ENCODE results near the gene LBP. TPM values are rescaled to one million over a fixed set of nuclear protein-coding genes. Genes with fewer than 3 reads are reported as not detected.
"Not testable (repeated sequence)": the region's sequence is repeated elsewhere in the genome, so short reads cannot be mapped to it uniquely, and the experiment has no call there.

LBP gene
- 3.9 TPM for total RNA-seq (ENCODE audit: insufficient read depth, low replicate concordance)

GRCh38 chr20:38346247-38346651 lies at the start of gene LBP:
Gene LBP, plus strand, starts transcription at chr20:38346482. Its CDS starts 35 bp downstream, at chr20:38346517.
- DNase-seq (ENCODE audit: low spot score) = no peak

GRCh38 chr20:38297916-38298674 lies 48.2 kb upstream of the LBP start:
- DNase-seq (ENCODE audit: low spot score) = no peak

- DNase-seq (ENCODE audit: low spot score) = peak; percentile 85
Observed at GRCh38 chr20:38298768-38299288, 47.5 kb upstream of the LBP start.

- DNase-seq (ENCODE audit: low spot score) = peak; percentile 30
Observed at GRCh38 chr20:38299963-38300362, 46.3 kb upstream of the LBP start.

- no peak for DNase-seq (ENCODE audit: low spot score)
Observed at GRCh38 chr20:38300438-38300837, 45.8 kb upstream of the LBP start.

- no peak for DNase-seq (ENCODE audit: low spot score)
Observed at GRCh38 chr20:38301309-38301708, 45.0 kb upstream of the LBP start.

- no peak for DNase-seq (ENCODE audit: low spot score)
Observed at GRCh38 chr20:38302786-38303185, 43.5 kb upstream of the LBP start.

- DNase-seq (ENCODE audit: low spot score) = no peak
Observed at GRCh38 chr20:38303908-38304379, 42.3 kb upstream of the LBP start, which contains the start of gene BPI. Gene BPI, plus strand, starts transcription at chr20:38304156. Its CDS starts 68 bp downstream, at chr20:38304224.

- DNase-seq (ENCODE audit: low spot score) = no peak
Observed at GRCh38 chr20:38304845-38305447, 41.3 kb upstream of the LBP start.

GRCh38 chr20:38305541-38305940 lies 40.7 kb upstream of the LBP start:
- DNase-seq (ENCODE audit: low spot score) = no peak

GRCh38 chr20:38306379-38306778 lies 39.9 kb upstream of the LBP start:
- DNase-seq (ENCODE audit: low spot score) = no peak

- DNase-seq (ENCODE audit: low spot score) = no peak
Observed at GRCh38 chr20:38307371-38308046, 38.8 kb upstream of the LBP start.

GRCh38 chr20:38308047-38308438 lies 38.2 kb upstream of the LBP start:
- no peak for DNase-seq (ENCODE audit: low spot score)

- no peak for DNase-seq (ENCODE audit: low spot score)
Observed at GRCh38 chr20:38308447-38308846, 37.8 kb upstream of the LBP start.

- DNase-seq (ENCODE audit: low spot score) = no peak
Observed at GRCh38 chr20:38311091-38311490, 35.2 kb upstream of the LBP start.

GRCh38 chr20:38311491-38311890 lies 34.8 kb upstream of the LBP start:
- no peak for DNase-seq (ENCODE audit: low spot score)

GRCh38 chr20:38313676-38314075 lies 32.6 kb upstream of the LBP start:
- no peak for DNase-seq (ENCODE audit: low spot score)

- DNase-seq (ENCODE audit: low spot score) = not testable (repeated sequence)
Observed at GRCh38 chr20:38314350-38314749, 31.9 kb upstream of the LBP start.

- peak; percentile 28 for DNase-seq (ENCODE audit: low spot score)
Observed at GRCh38 chr20:38315290-38315966, 30.9 kb upstream of the LBP start.

GRCh38 chr20:38316341-38316740 lies 29.9 kb upstream of the LBP start:
- no peak for DNase-seq (ENCODE audit: low spot score)

GRCh38 chr20:38317422-38317821 lies 28.9 kb upstream of the LBP start:
- DNase-seq (ENCODE audit: low spot score) = no peak

- no peak for DNase-seq (ENCODE audit: low spot score)
Observed at GRCh38 chr20:38320221-38320620, 26.1 kb upstream of the LBP start.

Data from umbilical cord (tissue), 2 donors.